HG03159 (cell line): ENCODE data around the gene C5AR2.
A peak's percentile ranks its signal among the peaks of the same experiment; 100 is the strongest.
"Not testable (repeated sequence)": the region's sequence is repeated elsewhere in the genome, so short reads cannot be mapped to it uniquely, and the experiment has no call there.

Source experiments
- ATAC-seq: cut with Tn5 transposase; IDR thresholded peaks from one replicate; pipeline ENCODE4 v1.9.1; 2021; ENCODE audit warnings: mild to moderate bottlenecking, moderate library complexity; ENCODE audit not compliant: unreplicated experiment

The C5AR2 gene

DNA sequence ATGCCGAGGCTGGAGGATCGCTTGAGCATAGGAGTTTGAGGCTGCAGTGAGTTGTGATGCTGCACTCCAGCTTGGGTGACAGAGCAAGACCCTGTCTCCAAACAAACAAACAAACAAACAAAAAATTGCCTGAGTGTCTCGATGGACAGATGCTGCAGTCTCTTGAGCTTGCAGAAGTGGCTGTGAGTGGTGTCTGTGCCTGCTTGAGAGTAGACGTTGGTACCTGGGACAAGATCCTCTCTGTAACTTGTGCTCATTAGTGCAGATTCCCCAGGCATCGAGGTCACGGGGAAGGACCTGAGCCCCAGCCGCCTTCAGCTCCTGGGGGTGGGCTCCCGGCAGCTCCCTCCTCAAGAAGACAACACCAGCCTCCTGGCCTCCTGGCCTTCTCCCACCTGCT lies 8.6 kb upstream of the C5AR2 start:
- no peak for ATAC-seq

DNA sequence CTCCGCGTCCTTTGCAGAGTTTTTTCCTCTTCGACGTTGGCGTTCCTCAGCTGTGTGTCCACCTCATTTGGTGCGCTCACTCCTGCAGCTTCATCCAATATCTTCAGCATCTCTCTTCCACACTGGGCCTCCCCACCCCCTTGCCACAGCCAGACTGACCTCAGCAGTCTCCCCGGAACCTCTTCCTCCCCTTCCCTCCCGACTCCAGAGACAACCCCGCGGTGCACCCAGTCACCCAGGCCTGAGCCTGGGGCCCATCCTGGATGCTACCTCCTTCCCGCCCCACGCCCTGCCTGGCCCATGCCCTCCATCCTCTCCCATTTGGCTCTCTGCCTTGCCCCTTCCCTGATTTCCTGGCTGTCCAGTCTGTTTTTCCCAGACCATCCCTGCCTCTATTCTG lies 8.1 kb upstream of the C5AR2 start:
- ATAC-seq, result no peak

DNA sequence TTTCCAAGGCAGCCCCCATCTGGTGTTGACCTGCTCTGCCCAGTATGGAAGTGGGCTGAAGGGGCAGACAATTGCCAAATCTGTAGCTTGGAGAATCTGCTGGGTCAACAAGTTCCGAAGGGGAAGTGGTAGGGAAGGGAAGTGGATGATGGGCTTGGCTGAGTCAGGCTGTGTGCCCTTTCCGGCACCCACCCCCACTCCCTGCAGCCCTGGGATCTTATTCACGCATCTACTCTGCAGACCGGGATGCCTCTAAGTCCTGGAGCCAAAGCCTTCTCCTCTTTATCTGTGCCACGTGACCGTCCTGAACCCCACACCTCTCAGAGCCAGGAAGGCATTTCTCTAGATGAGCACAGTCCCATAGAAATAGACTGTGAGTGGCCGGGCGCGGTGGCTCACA lies 7.5 kb upstream of the C5AR2 start:
- ATAC-seq, result no peak

DNA sequence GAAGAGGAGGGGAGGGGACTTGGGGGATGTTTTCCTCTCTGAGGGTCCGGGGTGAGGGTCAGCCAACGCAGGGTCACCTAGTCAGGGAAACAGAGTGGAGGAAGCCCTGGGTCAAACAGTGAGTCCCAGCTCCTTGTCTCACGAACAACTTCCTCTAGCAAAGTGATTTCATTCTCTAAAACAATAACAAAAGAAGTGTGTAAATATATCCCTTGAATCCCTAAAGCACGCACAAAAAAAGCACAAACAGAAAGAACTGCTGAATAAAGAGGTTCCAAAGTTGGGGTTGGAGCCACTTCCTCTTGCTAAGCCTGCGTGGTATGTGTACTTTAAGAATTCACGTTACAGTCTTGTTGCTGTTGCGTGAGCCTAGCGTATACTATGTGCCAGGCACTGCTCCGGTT lies 1.5 kb upstream of the C5AR2 start:
- no peak for ATAC-seq

DNA sequence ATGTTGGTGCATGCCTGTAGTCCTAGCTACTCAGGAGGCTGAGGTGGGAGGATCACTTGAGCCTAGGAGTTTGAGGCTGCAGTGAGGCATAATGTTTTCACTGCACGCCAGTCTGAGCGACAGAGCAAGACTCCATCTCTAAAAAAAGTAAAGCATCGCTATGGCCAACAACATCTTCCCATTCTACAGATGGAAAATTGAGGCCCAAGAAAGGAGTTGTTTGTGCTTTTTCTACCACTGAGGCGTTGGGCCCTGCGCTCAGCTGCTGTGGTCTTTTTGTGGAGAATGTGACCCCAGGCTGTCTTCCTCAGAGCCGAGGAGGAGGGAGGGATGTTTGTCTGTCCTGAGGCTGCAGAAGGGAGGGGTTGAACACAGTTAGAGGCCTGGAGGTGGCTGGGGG lies 485 bp upstream of the C5AR2 start:
- no peak for ATAC-seq

DNA sequence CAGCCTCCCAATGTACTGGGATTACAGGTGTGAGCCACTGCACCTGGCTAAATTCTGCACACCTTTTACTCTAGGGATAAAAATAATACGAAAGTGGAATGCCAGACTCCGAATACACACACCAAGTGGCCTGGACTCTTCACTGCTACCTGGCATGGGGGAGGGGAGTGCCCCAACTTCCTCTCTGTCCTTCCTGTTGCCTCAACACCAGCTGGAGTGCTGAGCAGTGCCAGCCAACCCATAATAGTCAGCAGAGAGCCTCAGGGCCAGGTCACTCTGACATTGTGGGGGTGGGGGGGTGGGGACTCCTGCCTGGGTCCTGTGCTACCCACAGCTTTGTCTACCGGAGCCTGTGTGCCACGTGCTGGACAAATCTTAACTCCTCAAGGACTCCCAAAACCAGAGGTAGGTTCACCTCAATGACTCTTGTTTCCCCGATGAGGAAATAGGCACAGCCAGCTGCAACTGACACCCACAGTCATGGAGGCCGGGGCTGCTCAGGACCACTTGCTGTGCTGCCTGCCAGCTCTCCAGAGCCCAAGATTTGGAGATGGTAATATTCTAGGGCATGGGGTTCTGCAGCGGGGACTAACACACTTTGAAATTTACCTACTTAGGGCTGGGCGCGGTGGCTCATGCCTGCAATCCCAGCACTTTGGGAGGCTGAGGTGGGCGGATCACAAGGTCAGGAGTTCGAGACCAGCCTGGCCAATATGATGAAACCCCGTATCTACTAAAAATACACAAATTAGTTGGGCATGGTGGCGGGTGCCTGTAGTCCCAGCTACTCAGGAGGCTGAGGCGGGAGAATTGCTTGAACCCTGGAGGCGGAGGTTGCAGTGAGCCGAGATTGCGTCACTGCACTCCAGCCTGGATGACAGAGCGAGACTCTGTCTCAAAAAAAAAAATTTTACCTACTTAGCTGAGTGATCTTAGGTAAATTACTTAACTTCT lies 5.1 kb downstream of the C5AR2 start:
- not testable (repeated sequence) for ATAC-seq

DNA sequence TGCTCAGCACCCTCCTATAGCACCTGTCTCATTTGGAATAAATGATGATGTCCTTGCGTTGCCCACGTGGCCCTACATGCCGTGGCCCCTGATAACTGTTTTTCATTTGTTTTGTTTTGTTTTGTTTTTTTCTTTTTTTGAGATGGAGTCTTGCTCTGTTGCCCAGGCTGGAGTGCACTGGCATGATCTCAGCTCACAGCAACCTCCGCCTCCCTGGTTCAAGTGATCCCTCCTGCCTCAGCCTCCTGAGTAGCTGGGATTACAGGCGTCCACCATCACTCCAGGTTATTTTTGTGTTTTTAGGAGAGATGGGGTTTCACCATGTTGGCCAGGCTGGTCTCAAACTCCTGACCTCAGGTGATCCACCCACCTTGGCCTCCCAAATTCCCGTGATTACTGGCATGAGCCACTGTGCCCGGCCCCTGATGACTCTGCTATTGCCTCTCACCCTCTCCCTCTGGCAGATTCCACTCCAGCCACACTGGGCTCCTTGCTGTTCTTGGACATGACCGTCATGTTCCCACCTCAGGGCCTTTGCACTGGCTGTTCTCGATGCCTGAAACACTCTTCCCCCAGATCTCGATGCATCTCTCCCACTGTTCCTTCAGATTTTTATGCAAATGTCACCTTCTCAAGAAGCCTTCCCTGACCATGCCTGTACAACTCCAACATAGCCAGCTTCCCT lies 7.4 kb downstream of the C5AR2 start:
- ATAC-seq, result no peak

DNA sequence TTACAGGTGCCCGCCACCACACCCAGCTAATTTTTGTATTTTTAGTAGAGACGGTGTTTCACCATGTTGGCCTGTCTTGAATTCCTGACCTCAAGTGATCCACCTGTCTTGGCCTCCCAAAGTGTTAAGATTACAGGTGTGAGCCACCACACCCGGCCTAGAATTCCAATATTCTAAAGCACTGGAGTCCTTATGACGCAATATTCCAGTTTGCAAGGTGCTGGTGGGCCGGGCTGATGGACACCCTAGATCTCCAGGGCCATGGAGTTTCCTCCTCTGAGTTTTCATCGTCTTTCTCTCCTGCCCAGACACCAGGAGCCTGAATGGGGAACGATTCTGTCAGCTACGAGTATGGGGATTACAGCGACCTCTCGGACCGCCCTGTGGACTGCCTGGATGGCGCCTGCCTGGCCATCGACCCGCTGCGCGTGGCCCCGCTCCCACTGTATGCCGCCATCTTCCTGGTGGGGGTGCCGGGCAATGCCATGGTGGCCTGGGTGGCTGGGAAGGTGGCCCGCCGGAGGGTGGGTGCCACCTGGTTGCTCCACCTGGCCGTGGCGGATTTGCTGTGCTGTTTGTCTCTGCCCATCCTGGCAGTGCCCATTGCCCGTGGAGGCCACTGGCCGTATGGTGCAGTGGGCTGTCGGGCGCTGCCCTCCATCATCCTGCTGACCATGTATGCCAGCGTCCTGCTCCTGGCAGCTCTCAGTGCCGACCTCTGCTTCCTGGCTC lies 8.7 kb downstream of the C5AR2 start:
- ATAC-seq, result no peak

DNA sequence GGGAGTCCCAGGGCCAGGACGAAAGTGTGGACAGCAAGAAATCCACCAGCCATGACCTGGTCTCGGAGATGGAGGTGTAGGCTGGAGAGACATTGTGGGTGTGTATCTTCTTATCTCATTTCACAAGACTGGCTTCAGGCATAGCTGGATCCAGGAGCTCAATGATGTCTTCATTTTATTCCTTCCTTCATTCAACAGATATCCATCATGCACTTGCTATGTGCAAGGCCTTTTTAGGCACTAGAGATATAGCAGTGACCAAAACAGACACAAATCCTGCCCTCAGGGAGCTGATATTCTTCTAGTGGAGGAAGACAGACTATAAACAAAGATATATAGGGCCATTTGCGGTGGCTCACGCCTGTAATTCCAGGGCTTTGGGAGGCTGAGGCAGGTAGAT lies 9.8 kb downstream of the C5AR2 start:
- ATAC-seq, result no peak

DNA sequence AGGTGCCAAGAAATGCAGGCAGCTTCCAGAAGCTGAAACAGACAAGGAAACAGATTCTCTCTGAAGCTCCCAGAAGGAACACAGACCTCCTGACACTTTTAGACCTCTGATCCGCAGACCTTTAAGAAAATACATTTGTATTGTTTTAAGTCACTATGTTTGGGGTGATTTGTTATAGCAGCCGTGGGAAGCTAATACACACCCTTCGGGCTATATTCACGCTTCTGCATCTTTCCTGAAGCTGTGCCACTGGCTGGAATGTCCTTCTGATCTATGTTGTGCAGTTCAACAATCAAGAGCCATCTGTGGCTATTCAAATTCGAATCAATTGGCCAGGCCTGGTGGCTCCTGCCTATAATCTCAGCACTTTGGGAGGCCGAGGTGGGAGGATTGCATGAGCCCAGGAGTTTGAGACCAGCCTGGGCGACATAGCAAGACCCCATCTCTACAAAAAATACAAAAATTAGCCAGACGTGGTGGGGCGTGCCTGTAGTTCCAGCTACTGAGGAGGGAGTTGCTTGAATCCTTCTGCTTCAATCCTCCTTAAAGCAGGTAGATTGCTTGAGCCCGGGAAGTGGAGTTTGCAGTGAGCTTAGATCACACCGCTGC lies 11.3 kb downstream of the C5AR2 start:
- no peak for ATAC-seq

DNA sequence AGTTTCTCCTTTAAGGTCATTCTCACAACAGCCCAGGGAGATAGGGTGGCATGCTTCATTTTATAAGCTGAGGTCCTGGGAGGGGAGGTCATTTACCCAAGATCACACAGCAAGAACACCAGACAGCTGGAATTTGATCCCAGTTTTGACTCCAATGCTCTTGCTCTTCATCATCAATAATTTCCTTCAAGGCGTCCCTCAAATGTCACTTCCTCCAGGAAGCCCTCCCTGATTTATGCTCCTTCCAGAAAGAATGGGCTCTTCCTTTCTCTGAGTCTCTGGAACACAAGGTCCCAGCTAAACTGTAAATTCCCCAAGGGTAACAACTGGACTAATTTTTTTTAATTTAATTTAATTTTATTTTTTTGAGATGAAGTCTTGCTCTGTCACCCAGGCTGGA lies 12.4 kb downstream of the C5AR2 start:
- no peak for ATAC-seq

DNA sequence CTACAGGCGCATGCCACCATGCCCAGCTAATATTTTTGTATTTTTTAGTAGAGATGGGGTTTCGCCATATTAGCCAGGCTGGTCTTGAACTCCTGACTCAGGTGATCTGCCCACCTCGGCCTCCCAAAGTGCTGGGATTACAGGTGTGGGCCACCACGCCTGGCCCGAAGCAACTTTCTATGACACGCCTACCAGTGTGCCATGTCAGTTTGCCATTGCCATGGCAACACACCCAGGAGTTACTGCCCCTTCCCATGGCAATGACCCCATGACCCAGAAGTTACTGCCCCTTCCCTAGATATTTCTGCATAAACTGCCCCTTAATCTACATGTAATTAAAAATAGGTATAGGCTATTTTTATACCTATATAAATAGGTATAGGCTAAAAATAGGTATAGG lies 14.0 kb downstream of the C5AR2 start:
- ATAC-seq, result not testable (repeated sequence)

DNA sequence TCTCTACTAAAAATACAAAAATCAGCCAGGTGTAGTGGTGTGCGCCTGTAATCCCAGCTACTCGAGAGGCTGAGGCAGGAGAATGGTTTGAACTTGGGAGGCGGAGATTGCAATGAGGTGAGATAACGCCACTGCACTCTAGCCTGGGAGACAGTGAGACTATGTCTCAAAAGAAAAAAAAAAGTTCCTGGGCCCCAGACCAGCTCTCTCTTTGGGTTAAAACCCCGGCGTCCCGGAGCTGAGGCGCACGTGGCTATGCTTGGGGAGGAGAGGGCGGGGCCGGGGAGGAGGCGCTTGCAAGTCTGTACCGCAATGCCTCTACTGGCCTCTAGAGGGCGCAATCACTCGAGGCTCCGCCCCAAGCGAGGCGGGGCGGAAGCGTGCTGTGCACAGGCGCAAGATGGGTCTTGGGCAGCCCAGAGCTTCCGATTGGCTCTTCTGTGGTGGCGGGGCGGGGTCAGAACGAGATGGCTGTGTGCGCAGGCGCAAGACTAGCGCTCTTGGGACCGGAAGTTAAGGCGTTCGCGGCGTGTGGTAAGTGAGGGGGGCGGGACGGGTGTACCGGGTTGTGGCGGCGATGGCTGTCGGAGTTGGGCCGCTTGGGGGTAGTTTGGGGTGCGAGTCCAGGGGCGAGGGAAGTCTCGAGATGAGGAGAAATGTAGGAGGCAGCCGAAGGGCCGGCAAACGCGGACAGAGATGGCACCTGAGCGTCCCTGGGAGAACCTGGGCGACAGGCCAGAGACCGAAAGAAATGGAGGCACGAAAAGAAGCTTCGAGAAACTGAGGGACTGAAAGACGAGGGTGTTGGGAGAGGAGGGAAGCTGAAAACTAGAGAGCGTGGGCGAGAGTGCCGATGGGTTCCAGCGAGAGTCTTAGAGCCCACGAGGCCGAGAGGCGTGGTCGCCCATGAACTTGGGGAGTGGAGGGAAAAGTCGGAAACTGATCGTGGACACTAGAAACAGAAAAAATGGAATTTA lies 17.1 kb downstream of the C5AR2 start, which contains the start of gene DHX34:
TSS of gene DHX34 (plus strand) at position 497 of the 977 bp plus-strand sequence. CDS start 3,716 bp downstream, outside the sequence.
- peak; percentile 93 for ATAC-seq

DNA sequence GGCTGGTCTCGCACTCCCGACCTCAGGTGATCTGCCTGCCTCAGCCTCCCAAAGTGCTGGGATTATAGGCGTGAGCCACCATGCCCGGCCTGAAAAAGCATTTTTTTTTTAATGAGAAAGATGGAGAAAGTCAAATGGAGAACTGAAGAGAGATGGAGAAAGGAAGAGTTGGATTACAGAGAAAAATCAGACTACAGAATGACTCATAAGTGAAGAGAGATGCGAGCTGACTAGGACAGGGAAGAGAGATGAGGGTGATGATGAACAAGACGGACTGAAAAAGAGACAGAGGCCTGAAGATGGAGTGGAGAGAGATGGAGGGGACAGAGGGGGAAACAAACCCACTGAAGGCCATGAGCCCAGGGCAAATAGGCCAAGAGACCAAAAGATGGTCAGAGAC lies 18.7 kb downstream of the C5AR2 start:
- ATAC-seq, result no peak

DNA sequence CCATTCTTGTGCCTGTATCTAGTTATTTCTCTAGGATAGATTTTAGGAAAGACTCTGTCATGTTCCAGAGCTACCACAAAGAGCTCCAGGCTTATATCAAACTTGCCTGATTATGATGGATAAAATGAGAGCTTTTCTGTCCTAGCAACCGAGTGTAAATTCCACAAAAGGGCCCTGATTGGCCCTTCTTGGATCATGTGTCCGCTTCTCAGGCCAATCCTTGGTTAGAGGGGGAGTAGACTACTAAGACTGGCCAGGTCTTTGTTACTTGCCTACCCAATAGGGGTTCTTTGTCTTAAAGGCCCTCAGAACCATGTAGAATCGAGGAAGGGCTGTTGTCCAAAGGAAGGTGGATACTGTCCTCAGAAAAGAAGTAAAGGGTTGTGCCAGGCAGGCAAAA lies 19.6 kb downstream of the C5AR2 start:
- no peak for ATAC-seq

DNA sequence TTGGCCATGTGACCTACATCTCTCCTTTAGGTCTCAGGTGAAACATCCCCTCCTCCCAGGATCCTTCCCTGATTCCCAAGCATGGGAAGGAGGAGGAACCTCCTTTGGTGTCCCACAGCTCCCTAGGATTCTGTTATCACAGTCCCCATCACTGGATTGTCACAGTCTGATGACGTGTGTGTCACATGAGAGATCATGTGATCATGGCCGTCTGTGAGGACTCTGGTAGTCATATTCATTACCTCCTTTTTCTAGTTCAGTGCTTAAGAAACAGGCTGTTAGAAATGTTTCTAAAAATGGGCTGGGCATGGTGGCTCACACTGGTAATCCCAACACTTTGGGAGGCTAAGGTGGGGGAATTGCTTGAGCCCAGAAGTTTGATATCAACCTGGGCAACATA lies 20.1 kb downstream of the C5AR2 start:
- ATAC-seq, result no peak

DNA sequence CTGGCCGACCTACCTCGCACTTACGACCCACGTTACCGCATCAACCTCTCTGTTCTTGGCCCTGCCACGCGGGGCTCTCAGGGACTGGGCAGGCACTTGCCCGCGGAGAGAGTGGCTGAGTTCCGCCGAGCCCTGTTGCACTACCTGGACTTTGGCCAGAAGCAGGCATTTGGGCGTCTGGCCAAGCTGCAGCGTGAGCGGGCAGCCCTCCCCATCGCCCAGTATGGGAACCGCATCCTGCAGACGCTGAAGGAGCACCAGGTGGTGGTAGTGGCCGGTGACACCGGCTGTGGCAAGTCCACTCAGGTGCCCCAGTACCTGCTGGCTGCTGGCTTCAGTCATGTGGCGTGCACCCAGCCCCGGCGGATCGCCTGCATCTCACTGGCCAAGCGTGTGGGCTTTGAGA lies 21.3 kb downstream of the C5AR2 start:
- ATAC-seq, result no peak

DNA sequence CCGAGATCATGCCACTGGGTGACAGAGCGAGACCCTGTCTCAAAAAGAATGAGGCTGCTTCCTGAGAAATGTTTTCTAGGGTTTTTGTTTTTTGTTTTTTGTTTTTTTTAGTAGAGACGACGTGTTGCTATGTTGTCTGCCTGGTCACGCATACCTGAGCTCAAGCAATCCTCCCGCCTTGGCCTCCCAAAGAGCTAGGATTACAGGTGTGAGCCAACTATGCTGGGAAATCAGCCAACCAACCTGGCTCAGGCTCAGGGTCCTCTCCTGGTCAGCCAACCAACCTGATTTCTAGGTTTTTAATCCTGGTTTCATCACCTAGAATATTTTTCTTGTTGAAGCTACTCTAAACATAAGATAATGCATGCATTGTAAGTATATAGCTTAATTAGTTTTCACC lies 24.9 kb downstream of the C5AR2 start:
- ATAC-seq, result no peak

DNA sequence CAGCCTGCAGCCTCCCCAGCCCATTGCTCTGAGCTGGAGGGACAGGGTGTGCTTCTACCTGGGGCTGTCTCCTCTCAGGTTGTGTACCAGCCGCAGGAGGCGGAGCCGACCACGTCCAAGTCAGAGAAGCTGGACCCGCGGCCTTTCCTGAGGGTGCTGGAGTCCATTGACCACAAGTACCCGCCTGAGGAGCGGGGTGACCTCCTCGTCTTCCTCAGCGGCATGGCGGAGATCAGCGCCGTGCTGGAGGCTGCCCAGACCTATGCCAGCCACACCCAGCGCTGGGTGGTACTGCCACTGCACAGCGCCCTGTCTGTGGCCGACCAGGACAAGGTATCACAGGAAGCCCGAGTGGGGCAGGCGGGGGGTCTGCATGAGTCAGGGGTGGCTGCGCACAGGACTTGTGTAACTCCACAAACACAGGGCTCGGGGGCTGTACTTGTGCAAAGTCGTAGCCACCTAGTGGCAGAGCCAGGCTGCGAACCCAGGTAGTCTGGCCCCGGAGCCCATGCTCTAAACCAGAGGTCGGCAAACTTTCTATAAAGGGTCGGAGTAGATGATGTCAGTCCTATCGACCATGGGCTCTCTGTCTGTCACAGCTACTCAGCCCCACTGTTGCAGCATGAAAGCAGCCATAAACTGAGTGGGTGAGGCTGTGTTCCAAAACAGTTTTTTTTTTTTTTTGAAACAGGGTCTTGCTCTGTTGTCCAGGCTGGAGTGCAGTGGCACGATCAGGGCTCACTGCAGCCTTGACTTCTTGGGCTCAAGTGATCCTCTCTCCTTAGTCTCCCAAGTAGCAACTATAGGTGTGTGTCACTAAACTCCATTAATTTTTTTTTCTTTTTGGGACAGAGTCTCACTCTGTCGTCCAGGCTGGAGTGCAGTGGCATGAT lies 26.1 kb downstream of the C5AR2 start:
- ATAC-seq, result no peak
